Measurements from ENCODE around the gene CTNND2. TPM values are rescaled to one million over a fixed set of nuclear protein-coding genes. Genes with fewer than 3 reads are reported as not detected.

CTNND2 gene
- total RNA-seq, 4 donors from 2014 or later, result 1.3 to 2.5 (median 2.1) TPM

DNA sequence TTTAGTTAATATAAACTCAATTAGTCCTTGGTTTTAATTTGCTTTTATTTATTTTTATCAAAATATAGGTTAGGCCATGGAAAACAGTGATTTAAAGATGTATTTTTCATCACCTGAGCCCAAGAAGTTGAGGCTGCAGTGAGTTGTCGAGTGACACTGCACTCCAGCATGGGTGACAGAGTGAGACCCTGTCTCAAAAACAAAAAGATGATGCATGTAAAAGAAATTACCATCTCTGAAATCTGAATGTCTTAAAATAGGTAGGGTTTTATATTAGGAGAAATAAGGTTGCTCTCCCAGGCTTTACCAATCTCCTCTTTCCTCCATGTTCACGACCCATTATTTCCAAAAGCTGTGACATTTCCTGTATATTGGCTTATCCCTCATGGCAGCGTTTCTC, 980.9 kb downstream of the CTNND2 start:
- Histone ChIP-seq H3K36me3 (no peaks in the 10 kb centered on the region), H3K9me3 (peaks cover 0 to 5% (median 0%) of the 10 kb centered on the region in 4 donors), H3K4me3 (no peak overlapping the region), H3K27me3 (peaks cover 0 to 9% (median 0%) of the 10 kb centered on the region in 4 donors), H3K27ac (replicated peaks in 1 of 4) (no peak overlapping the region), H3K4me1 (no peaks in the 10 kb centered on the region)
- WGBS, result 38% methylated on average over 3 of the region's 3 CpGs
- DNase-seq (ENCODE audit: extremely low spot score), result no peak
- TF ChIP-seq POLR2A (IDR thresholded peaks at IDR 0.05; ENCODE audit: low read depth) (no peak), POLR2AphosphoS5 (IDR thresholded peaks at IDR 0.05) (no peak), EP300 (IDR thresholded peaks at IDR 0.05) (no peak)
- TF ChIP-seq, protein P1, sequence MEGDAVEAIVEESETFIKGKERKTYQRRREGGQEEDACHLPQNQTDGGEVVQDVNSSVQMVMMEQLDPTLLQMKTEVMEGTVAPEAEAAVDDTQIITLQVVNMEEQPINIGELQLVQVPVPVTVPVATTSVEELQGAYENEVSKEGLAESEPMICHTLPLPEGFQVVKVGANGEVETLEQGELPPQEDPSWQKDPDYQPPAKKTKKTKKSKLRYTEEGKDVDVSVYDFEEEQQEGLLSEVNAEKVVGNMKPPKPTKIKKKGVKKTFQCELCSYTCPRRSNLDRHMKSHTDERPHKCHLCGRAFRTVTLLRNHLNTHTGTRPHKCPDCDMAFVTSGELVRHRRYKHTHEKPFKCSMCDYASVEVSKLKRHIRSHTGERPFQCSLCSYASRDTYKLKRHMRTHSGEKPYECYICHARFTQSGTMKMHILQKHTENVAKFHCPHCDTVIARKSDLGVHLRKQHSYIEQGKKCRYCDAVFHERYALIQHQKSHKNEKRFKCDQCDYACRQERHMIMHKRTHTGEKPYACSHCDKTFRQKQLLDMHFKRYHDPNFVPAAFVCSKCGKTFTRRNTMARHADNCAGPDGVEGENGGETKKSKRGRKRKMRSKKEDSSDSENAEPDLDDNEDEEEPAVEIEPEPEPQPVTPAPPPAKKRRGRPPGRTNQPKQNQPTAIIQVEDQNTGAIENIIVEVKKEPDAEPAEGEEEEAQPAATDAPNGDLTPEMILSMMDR (IDR thresholded peaks at IDR 0.05), result no peak
- intact Hi-C loops (cut with DNase I), result no loop called here

Small RNA genes lying within 50 kb of the gene (small RNA-seq; reads per million reads assigned to genes)
- 0 reads per million in 3 donors for gene RNU6-429P

Data from esophagus muscularis mucosa (tissue), 4 donors.